ENCODE data around the gene STK10.

Gene STK10

DNA sequence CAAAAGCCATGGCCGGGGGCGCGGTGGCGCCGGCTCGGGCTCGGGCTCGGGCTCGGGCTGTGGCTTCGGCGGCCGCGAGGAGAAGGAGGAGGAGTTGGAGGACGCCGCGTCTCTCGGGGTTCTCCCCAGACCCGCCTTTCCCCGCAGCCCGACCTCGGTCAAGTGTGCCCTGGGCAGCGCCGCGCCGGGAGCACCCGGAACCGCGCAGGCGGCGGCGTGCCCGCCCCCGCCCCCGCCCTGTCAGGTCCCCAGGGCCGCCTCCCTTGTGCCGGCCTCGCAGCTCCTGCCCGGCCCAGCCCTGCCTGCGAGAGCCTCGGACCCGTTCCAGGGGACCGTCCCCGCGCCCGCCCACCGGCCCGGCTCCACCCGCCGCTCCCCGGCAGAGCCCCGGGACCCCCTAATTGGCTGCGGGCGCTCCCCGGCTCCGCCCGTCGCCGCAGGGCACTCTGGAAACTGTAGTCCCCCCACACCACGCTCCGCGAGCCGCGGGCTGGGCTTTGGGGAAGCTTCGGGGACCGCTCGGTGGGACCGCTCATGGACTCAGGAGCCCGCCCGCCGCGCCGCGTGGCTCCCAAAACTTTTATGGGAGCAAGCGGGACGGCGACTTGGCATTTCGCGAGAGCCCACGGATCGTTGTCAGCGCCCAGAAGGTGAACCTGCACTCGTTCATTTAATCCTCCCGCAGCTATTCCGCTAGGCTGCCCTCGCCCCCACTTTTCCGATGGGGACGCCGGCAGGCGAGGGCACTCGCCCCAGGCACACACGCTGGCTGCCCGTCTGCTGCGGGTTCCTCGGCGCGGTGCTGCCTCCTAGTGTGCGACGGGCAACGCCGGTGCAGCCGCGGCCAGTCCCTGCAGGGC, at the start of gene STK10:
TSS of gene STK10 (minus strand) at position 192 of the 860 bp plus-strand sequence. CDS start at position 10, 182 bp downstream.
- H3F3A ChIP-seq (ENCODE audit: control insufficient read depth, insufficient read depth) = no peaks in the 10 kb centered on the region
- peaks cover 8% of the 10 kb centered on the region; the same call in 1 of the 2 replicates for H3K36me3 ChIP-seq (ENCODE audit: control insufficient read depth, low read length)
- H3K9me2 ChIP-seq (replicated peaks; ENCODE audit: control insufficient read depth, low read length) = no peaks in the 10 kb centered on the region
- no peak for TF ChIP-seq EZH2phosphoT487 (IDR thresholded peaks at IDR 0.05; ENCODE audit: borderline replicate concordance, low read length)
- TF ChIP-seq, protein P1, sequence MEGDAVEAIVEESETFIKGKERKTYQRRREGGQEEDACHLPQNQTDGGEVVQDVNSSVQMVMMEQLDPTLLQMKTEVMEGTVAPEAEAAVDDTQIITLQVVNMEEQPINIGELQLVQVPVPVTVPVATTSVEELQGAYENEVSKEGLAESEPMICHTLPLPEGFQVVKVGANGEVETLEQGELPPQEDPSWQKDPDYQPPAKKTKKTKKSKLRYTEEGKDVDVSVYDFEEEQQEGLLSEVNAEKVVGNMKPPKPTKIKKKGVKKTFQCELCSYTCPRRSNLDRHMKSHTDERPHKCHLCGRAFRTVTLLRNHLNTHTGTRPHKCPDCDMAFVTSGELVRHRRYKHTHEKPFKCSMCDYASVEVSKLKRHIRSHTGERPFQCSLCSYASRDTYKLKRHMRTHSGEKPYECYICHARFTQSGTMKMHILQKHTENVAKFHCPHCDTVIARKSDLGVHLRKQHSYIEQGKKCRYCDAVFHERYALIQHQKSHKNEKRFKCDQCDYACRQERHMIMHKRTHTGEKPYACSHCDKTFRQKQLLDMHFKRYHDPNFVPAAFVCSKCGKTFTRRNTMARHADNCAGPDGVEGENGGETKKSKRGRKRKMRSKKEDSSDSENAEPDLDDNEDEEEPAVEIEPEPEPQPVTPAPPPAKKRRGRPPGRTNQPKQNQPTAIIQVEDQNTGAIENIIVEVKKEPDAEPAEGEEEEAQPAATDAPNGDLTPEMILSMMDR (IDR thresholded peaks at IDR 0.05; ENCODE audit: low read depth, low read length, poor library complexity, severe bottlenecking) = peak; percentile 88
- peaks cover 4% of the 10 kb centered on the region; the same call in 1 of the 2 replicates for H4K20me1 ChIP-seq (ENCODE audit: control insufficient read depth, insufficient read depth, low read depth, low read length)
- peak within 1 kb of the TSS; percentile 57 for H3K27ac ChIP-seq (ENCODE audit: low read depth, low read length)
- peaks cover 37% of the 10 kb centered on the region for H3K4me1 ChIP-seq (ENCODE audit: control insufficient read depth, low read length)
- H3K4me2 ChIP-seq (ENCODE audit: low read length) = peak within 1 kb of the TSS; percentile 94
- H3K79me2 ChIP-seq (ENCODE audit: control insufficient read depth, low read length) = peaks cover 46% of the 10 kb centered on the region
- H3K9me3 ChIP-seq (ENCODE audit: control insufficient read depth, insufficient read depth, low read length) = no peaks in the 10 kb centered on the region
- no peaks in the 10 kb centered on the region; the same call in 1 of the 2 replicates for H3K27me3 ChIP-seq (ENCODE audit: control insufficient read depth, low read length)
- peak within 1 kb of the TSS; percentile 91 for H3K4me3 ChIP-seq (ENCODE audit: low read length)

DNA sequence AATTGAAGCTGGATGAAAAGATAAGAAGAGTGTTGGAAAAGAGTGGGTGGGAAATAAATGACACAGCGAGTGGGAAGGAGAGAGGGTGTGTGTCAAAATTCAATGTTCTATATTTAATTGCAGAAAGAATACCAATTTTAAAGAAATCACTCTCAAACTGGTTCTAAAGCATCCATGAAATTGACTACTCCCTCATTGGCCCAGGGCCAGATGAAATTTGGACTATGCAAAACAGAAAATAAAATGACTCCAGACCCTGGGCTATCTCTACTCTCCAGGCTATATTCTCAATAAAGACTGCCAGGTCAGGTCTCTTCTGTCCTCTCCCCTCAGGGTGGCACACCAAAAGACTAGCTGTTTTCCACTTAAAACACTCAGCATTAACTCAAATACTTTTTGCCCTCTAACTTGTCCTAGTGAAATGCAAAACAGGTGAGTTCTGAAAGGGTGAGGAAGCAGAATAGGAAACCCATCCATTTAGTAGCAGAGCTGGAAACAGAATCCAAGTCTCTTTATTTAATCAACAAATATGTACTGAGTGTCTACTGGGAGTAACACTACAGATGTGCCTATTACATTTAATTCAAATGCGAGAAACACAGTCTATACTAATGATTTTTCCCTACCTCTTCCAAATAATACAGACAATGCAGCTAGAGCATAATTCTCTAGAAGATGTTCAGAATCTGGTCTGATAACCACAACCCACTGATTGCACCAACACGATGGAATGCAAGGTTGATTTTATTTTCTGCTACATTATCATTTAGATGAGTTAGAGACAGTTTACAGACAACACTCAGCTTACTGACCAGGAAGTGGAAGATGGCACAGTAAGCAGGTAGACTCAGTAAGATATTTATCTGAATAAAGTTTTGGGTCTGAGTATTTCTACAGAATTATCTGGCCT, 48.1 kb upstream of the STK10 start:
- Histone ChIP-seq H3K36me3 (ENCODE audit: control insufficient read depth, low read length) (peaks cover 20% of the 10 kb centered on the region), H3F3A (ENCODE audit: control insufficient read depth, insufficient read depth) (no peaks in the 10 kb centered on the region), H3K4me1 (ENCODE audit: control insufficient read depth, low read length) (peaks cover 33% of the 10 kb centered on the region), H3K79me2 (ENCODE audit: control insufficient read depth, low read length) (peaks cover 39% of the 10 kb centered on the region), H3K9me2 (replicated peaks; ENCODE audit: control insufficient read depth, low read length) (no peaks in the 10 kb centered on the region), H3K9me3 (ENCODE audit: control insufficient read depth, insufficient read depth, low read length) (no peaks in the 10 kb centered on the region), H3K4me3 (ENCODE audit: low read length) (no peak overlapping the region), H3K4me2 (ENCODE audit: low read length) (peak overlapping the region; percentile 33), H3K27me3 (ENCODE audit: control insufficient read depth, low read length) (no peaks in the 10 kb centered on the region), H4K20me1 (ENCODE audit: control insufficient read depth, insufficient read depth, low read depth, low read length) (0 out of 2 replicates have a peak, but pooled peaks cover 3% of the 10 kb centered on the region), H3K27ac (ENCODE audit: low read depth, low read length) (0 out of 2 replicates have a peak overlapping the region, but pooled peaks have one; percentile 2)
- TF ChIP-seq, protein P1 (IDR thresholded peaks at IDR 0.05; ENCODE audit: low read depth, low read length, poor library complexity, severe bottlenecking) = no peak
- TF ChIP-seq EZH2phosphoT487 (IDR thresholded peaks at IDR 0.05; ENCODE audit: borderline replicate concordance, low read length) = no peak

DNA sequence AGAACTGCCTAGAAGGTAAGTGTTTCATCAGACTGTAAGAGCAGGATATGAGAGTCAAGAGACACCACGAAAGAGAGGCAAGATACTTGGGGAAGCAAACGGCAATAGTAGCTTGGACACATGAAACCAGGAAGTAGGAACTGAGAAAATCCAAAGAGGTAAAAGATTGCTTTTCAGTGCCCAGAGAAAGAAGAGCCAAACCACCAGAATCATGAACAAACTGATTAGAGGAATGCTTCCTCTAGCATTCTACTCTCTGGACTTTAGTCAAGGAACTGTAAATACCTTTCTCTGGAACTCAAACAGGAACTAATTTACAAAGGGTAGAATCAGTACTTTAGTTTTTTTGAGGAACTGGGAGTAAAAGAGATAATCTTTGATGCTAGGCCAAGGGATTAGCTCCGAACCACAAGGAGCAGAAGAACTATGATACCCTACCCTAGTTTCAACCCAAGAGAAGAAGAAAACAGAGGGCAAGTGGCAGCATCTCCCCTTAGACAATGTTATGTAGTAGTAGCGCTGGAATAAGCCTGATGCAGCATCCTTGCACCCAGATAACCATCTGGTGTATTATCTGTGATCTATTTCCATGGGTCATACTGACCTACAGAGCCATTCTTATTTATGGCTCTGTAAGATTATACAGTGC, 47.2 kb upstream of the STK10 start:
- Histone ChIP-seq H3K27me3 (ENCODE audit: control insufficient read depth, low read length) (no peaks in the 10 kb centered on the region), H4K20me1 (ENCODE audit: control insufficient read depth, insufficient read depth, low read depth, low read length) (0 out of 2 replicates have a peak, but pooled peaks cover 3% of the 10 kb centered on the region), H3K36me3 (ENCODE audit: control insufficient read depth, low read length) (peaks cover 26% of the 10 kb centered on the region), H3K9me3 (ENCODE audit: control insufficient read depth, insufficient read depth, low read length) (no peaks in the 10 kb centered on the region), H3K4me2 (ENCODE audit: low read length) (peak overlapping the region; percentile 33), H3F3A (ENCODE audit: control insufficient read depth, insufficient read depth) (no peaks in the 10 kb centered on the region), H3K9me2 (replicated peaks; ENCODE audit: control insufficient read depth, low read length) (no peaks in the 10 kb centered on the region), H3K27ac (ENCODE audit: low read depth, low read length) (peak overlapping the region; percentile 2), H3K4me3 (ENCODE audit: low read length) (no peak overlapping the region), H3K4me1 (ENCODE audit: control insufficient read depth, low read length) (peaks cover 33% of the 10 kb centered on the region), H3K79me2 (ENCODE audit: control insufficient read depth, low read length) (peaks cover 39% of the 10 kb centered on the region)
- TF ChIP-seq, protein P1 (IDR thresholded peaks at IDR 0.05; ENCODE audit: low read depth, low read length, poor library complexity, severe bottlenecking) = no peak
- no peak for TF ChIP-seq EZH2phosphoT487 (IDR thresholded peaks at IDR 0.05; ENCODE audit: borderline replicate concordance, low read length)

Data from DOHH2 (cell line).